ENCODE measurements around the gene PPM1N. TPM values are rescaled to one million over a fixed set of nuclear protein-coding genes. Genes with fewer than 3 reads are reported as not detected.

Gene PPM1N
- total RNA-seq, 1 experiment from 2014 or later: 1.2 TPM

DNA sequence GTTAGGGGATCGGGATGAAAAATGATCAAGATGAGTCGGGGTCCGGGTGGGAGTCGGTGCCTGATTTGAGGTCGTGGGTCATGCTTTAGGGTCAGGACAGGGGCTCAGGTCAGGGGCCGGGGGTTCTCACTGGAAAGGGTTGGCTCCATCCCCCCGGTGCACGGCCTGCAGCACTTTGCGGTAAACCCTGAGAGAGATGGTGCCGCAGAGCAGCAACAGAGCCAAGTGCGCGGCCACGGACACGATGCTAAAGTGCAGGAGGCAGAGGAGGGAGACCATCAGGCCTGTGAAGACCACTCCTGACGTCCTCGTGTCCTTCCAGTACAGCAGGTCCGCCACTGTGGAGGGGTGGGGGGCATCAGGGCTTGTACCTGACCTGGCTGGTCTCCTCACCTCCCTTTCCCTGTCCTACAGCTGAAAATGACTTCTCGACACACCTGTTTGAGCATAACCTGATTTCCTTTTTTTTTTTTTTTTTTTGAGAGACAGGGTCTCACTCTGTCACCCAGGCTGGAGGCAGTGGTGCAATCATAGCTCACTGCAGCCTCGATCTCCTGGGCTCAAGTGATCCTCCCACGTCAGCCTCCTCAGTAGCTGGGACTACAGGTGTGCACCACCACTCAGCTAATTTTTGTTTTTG lies 8.9 kb upstream of the PPM1N start:
- intact Hi-C loops (cut with micrococcal nuclease; ENCODE audit: unreplicated experiment): no loop called here
- no TSS peak for BruUV-seq (replicated peaks)
- no peak overlapping the region for H3K4me3 ChIP-seq (ENCODE audit: low read depth, low read length)
- TF ChIP-seq, protein P1, sequence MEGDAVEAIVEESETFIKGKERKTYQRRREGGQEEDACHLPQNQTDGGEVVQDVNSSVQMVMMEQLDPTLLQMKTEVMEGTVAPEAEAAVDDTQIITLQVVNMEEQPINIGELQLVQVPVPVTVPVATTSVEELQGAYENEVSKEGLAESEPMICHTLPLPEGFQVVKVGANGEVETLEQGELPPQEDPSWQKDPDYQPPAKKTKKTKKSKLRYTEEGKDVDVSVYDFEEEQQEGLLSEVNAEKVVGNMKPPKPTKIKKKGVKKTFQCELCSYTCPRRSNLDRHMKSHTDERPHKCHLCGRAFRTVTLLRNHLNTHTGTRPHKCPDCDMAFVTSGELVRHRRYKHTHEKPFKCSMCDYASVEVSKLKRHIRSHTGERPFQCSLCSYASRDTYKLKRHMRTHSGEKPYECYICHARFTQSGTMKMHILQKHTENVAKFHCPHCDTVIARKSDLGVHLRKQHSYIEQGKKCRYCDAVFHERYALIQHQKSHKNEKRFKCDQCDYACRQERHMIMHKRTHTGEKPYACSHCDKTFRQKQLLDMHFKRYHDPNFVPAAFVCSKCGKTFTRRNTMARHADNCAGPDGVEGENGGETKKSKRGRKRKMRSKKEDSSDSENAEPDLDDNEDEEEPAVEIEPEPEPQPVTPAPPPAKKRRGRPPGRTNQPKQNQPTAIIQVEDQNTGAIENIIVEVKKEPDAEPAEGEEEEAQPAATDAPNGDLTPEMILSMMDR (IDR thresholded peaks at IDR 0.05; ENCODE audit: insufficient read depth in 1 of 2, low read depth in 1 of 2, low read length in 1 of 2, severe bottlenecking in 1 of 2, unreplicated experiment in 1 of 2): no peak
- CTCF ChIA-PET: no interaction called here
- Mint-ChIP-seq H3K27ac (ENCODE audit: unreplicated experiment) (no peak overlapping the region), H3K4me1 (ENCODE audit: low read depth, unreplicated experiment) (peaks cover 10% of the 10 kb centered on the region), H3K27me3 (ENCODE audit: insufficient read depth, unreplicated experiment) (no peaks in the 10 kb centered on the region), H3K4me3 (ENCODE audit: unreplicated experiment) (no peak overlapping the region), H3K36me3 (ENCODE audit: insufficient read depth, unreplicated experiment) (peaks cover 4% of the 10 kb centered on the region), H3K9me3 (ENCODE audit: unreplicated experiment) (no peaks in the 10 kb centered on the region)
- no peak for DNase-seq
- H3K36me3 ChIP-seq (ENCODE audit: control insufficient read depth, insufficient read depth, low read length): no peaks in the 10 kb centered on the region
- POLR2A ChIA-PET: no interaction called here
- H3K9me3 ChIP-seq: no peaks in the 10 kb centered on the region
- H3K4me1 ChIP-seq: 0 out of 2 replicates have a peak, but pooled peaks cover 3% of the 10 kb centered on the region
- no peaks in the 10 kb centered on the region for H3K27me3 ChIP-seq (replicated peaks; ENCODE audit: control insufficient read depth, insufficient read depth, low read length)

DNA sequence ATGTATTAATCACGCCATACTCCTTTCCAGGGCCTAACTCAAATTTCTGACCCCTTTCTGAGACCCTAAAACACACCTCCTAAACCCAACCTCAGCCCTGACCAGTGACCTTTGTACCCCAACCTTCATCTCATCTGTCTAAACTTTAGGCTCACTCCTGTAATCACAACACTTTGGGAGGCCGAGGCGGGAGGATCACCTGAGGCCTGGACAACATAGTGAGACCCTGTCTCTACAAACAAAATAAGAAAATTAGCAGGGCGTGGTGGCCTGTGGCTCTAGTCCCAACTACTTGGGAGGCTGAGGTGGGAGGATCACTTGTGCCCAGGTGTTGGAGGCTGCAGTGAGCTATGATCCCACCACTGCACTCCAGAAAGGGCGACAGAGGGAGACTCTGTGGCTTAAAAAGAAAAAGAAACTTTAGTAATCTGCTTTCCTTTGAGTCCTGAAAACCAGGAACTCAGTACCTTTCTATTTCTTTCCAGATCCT lies 6.1 kb upstream of the PPM1N start:
- POLR2A ChIA-PET: no interaction called here
- peak overlapping the region; percentile 89 for H3K27ac Mint-ChIP-seq (ENCODE audit: unreplicated experiment)

More for the DNA sequence above, 6.1 kb upstream of the PPM1N start:
- no TSS peak for BruUV-seq (replicated peaks)
- TF ChIP-seq, protein P1 (IDR thresholded peaks at IDR 0.05; ENCODE audit: insufficient read depth in 1 of 2, low read depth in 1 of 2, low read length in 1 of 2, severe bottlenecking in 1 of 2, unreplicated experiment in 1 of 2): no peak
- Mint-ChIP-seq H3K36me3 (ENCODE audit: insufficient read depth, unreplicated experiment) (peaks cover 4% of the 10 kb centered on the region), H3K27me3 (ENCODE audit: insufficient read depth, unreplicated experiment) (peaks cover 8% of the 10 kb centered on the region), H3K4me1 (ENCODE audit: low read depth, unreplicated experiment) (peaks cover 11% of the 10 kb centered on the region), H3K4me3 (ENCODE audit: unreplicated experiment) (peak overlapping the region; percentile 88), H3K9me3 (ENCODE audit: unreplicated experiment) (no peaks in the 10 kb centered on the region)
- no peak for DNase-seq
- CTCF ChIA-PET: no interaction called here
- no peaks in the 10 kb centered on the region for H3K27me3 ChIP-seq (replicated peaks; ENCODE audit: control insufficient read depth, insufficient read depth, low read length)
- H3K9me3 ChIP-seq: no peaks in the 10 kb centered on the region
- intact Hi-C loops (cut with micrococcal nuclease; ENCODE audit: unreplicated experiment): loop anchor here (2.0 to 10.0 kb wide), 2 partner anchors 15 to 153 kb away; partner anchors contain the start of gene VASP
- peak overlapping the region; percentile 34; the same call in 1 of the 2 replicates for H3K4me3 ChIP-seq (ENCODE audit: low read depth, low read length)
- peaks cover 9% of the 10 kb centered on the region; the same call in 1 of the 2 replicates for H3K4me1 ChIP-seq
- no peaks in the 10 kb centered on the region for H3K36me3 ChIP-seq (ENCODE audit: control insufficient read depth, insufficient read depth, low read length)
